ENCODE data around the gene HNRNPA0. TPM values are rescaled to one million over a fixed set of nuclear protein-coding genes. Genes with fewer than 3 reads are reported as not detected.

Gene HNRNPA0
- total and polyA plus RNA-seq, 3 experiments from 2014 or later: 20.1 to 45.9 (median 42.7) TPM

DNA sequence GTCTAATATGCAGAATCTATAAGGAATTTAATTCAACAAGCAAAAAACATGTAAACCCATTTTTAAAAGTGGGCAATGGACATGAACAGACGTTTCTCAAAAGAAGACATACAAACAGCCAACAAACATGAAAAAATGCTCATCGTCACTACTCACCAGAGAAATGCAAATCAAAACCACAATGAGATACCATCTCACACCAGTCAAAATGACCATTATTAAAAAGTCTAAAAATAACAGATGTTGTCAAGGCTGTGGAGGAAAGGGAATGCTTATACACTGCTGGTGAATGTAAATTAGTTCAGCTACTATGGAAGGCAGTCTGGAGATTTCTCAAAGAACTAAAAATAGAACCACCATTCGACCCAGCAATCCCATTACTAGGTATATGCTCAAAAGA, 15.2 kb downstream of the HNRNPA0 start:
- peaks cover 36% of the 10 kb centered on the region for H3K4me1 ChIP-seq (ENCODE audit: insufficient read depth, low read length)
- no peaks in the 10 kb centered on the region for H3K36me3 ChIP-seq (ENCODE audit: insufficient read depth, low read length)
- Mint-ChIP-seq H3K9me3 (no peaks in the 10 kb centered on the region), H3K27me3 (no peaks in the 10 kb centered on the region), H3K27ac (no peak overlapping the region), H3K36me3 (peaks cover 0 to 3% (median 0%) of the 10 kb centered on the region in 3 donors), H3K4me1 (peaks cover 4 to 16% (median 9%) of the 10 kb centered on the region in 3 donors), H3K4me3 (no peak overlapping the region)
- no peak overlapping the region for H3K4me3 ChIP-seq (ENCODE audit: low read length)
- no peak for DNase-seq
- H3K27ac ChIP-seq (ENCODE audit: low read depth, low read length): no peak overlapping the region
- no peaks in the 10 kb centered on the region for H3K9me3 ChIP-seq (ENCODE audit: low read length)
- POLR2A ChIA-PET: no interaction called here
- no peaks in the 10 kb centered on the region for H3K27me3 ChIP-seq (ENCODE audit: insufficient read depth, low read length, poor library complexity, severe bottlenecking)
- CTCF ChIA-PET: interaction anchor here (0.9 to 10.1 kb wide), 4 partner anchors 13 to 79 kb away, joined by 3 to 170 read pairs (median 4); no protein-coding TSS in a partner anchor

DNA sequence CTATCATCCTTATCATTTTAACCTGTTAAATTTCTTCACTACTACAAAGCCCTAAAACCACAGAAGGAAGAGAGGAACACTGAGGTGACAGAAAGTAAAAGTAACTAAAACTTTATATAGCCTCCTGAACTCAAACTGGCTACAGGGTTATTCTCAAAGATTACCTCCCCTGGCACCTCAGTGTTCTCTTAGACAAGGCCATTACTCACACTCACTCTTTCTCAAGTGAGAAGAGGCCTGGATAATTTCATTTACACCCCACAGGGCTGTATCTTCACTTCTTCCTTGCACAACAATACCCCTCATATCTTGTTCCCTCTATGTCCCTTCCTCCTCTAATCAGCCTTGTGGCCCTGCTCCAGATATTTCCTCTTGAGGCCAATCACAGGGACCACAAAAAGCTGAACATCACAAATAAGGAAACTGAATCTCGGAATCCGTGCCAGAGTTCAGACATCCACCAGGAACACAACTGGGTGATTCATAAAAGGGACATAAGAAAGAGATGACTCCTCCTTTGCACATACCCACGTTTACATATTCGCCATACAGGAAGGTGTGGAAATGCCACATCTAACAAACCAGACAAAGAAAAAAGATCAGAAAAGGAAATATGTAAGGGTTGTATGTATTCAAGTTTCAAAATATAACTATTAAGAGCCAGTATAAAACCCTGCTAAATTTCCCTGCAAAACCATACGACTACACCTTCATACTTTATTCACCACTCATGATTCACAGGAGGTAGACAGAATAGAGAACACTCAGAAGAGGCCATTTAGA, 16.6 kb downstream of the HNRNPA0 start:
- CTCF ChIA-PET: interaction anchor here (1.3 to 10.1 kb wide), 4 partner anchors 16 to 77 kb away, joined by 5 to 170 read pairs (median 30); partner anchors contain the start of gene HNRNPA0
- H3K4me1 ChIP-seq (ENCODE audit: insufficient read depth, low read length): peaks cover 50% of the 10 kb centered on the region
- H3K27me3 ChIP-seq (ENCODE audit: insufficient read depth, low read length, poor library complexity, severe bottlenecking): no peaks in the 10 kb centered on the region
- H3K4me3 ChIP-seq (ENCODE audit: low read length): peak overlapping the region; percentile 43
- POLR2A ChIA-PET: interaction anchor here (3.4 kb wide), 1 partner anchor 16 kb away, joined by 23 read pairs; the partner anchor contains the start of gene HNRNPA0
- H3K36me3 Mint-ChIP-seq: peaks cover 0 to 3% (median 0%) of the 10 kb centered on the region in 3 donors
- DNase-seq: peak in 2 of 5 donors; percentile 45 to 82
- H3K4me1 Mint-ChIP-seq: peaks cover 0 to 16% (median 3%) of the 10 kb centered on the region in 3 donors
- H3K9me3 Mint-ChIP-seq: no peaks in the 10 kb centered on the region
- no peaks in the 10 kb centered on the region for H3K36me3 ChIP-seq (ENCODE audit: insufficient read depth, low read length)
- no peaks in the 10 kb centered on the region for H3K27me3 Mint-ChIP-seq
- H3K27ac Mint-ChIP-seq: peak overlapping the region in 4 of 8 donors; percentile 9 to 89 (median 40)
- H3K4me3 Mint-ChIP-seq: peak overlapping the region in 1 of 7 donors; percentile 69
- no peaks in the 10 kb centered on the region for H3K9me3 ChIP-seq (ENCODE audit: low read length)
- H3K27ac ChIP-seq (ENCODE audit: low read depth, low read length): no peak overlapping the region

DNA sequence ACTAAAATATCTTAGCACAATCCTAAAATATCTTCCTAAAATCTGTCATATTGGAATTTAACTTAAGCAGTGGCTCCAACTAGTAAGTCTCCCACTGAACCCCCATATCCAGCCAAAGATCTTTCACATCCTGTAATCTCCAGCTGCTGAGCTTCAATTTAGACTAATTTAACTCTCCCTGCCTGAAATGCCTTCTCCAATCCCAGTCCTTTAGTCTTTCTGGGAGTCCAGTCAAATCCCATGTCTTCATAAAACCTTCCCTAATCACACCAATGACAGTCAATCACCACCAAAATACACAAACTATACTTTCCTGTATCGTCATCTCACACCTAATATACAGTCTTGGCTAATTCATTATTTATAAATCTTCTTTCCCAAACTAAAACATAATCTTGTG, 17.7 kb downstream of the HNRNPA0 start:
- peak overlapping the region; percentile 74 for H3K4me3 ChIP-seq (ENCODE audit: low read length)
- H3K27me3 Mint-ChIP-seq: no peaks in the 10 kb centered on the region
- H3K27ac ChIP-seq (ENCODE audit: low read depth, low read length): no peak overlapping the region

DNA sequence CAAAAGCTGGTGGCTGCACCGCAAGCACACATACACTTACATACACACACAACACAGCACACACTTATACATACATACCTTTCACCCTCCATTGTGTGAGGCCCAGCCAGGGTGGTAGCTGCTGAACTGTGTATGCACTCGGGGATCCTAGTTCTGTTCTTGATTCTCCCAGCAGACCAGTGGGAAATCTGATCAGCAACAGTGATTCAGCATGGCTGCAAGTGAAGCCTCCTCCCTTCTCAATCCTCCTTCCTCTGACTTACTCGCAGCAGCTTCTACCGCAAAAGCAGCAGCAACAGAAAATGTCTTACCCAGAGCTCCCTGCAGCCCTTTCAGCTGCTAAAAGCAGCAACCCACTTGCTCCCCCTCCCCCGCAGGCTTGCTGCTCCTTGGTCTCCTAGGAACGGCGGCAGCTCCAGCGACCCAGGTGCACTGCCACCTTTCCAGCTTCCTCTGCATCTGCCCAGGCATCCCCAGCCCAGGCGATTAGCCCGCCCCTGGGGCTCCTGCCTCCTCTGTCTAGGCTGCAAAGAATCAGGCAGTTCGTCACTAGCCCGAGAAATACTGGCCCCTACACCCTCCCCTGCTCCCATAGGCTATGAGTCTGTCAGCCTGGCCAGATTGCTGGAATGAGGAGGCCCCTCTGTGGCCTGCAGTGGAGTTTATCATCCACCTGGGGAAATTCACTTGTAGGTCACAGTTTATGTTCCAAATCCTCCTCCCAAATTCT, 18.4 kb downstream of the HNRNPA0 start, which contains the start of gene KLHL3:
Gene KLHL3 (minus strand): TSS at position 535 of the 730 bp plus-strand sequence. CDS start 443 bp downstream, at position 92.
- Histone ChIP-seq H3K4me3 (ENCODE audit: low read length) (peak within 1 kb of the TSS; percentile 74), H3K9me3 (ENCODE audit: low read length) (no peaks in the 10 kb centered on the region), H3K27ac (ENCODE audit: low read depth, low read length) (no peak within 1 kb of the TSS), H3K27me3 (ENCODE audit: insufficient read depth, low read length, poor library complexity, severe bottlenecking) (no peaks in the 10 kb centered on the region), H3K4me1 (ENCODE audit: insufficient read depth, low read length) (peaks cover 58% of the 10 kb centered on the region), H3K36me3 (ENCODE audit: insufficient read depth, low read length) (no peaks in the 10 kb centered on the region)
- POLR2A ChIA-PET: interaction anchor here (1.1 to 3.4 kb wide), 3 partner anchors 11 to 18 kb away, joined by 4 to 23 read pairs (median 4); partner anchors contain the start of gene HNRNPA0
- Mint-ChIP-seq H3K36me3 (peaks cover 1 to 4% (median 2%) of the 10 kb centered on the region in 3 donors), H3K9me3 (no peaks in the 10 kb centered on the region), H3K27ac (no peak within 1 kb of the TSS), H3K4me3 (no peak within 1 kb of the TSS), H3K4me1 (peaks cover 0 to 16% (median 3%) of the 10 kb centered on the region in 3 donors), H3K27me3 (no peaks in the 10 kb centered on the region)
- peak in 4 of 5 donors; percentile 2 to 52 (median 32) for DNase-seq
- CTCF ChIA-PET: interaction anchor here (1.0 to 3.0 kb wide), 8 partner anchors 16 to 104 kb away, joined by 3 to 39 read pairs (median 4); partner anchors contain the start of gene HNRNPA0

More for the DNA sequence above, 17.7 kb downstream of the HNRNPA0 start:
- POLR2A ChIA-PET: interaction anchor here (1.9 to 3.4 kb wide), 2 partner anchors 15 to 17 kb away, joined by 4 to 23 read pairs; partner anchors contain the start of gene HNRNPA0
- H3K36me3 Mint-ChIP-seq: peaks cover 0 to 3% (median 0%) of the 10 kb centered on the region in 3 donors
- H3K4me1 Mint-ChIP-seq: peaks cover 0 to 16% (median 3%) of the 10 kb centered on the region in 3 donors
- Histone ChIP-seq H3K4me1 (ENCODE audit: insufficient read depth, low read length) (peaks cover 58% of the 10 kb centered on the region), H3K9me3 (ENCODE audit: low read length) (no peaks in the 10 kb centered on the region), H3K27me3 (ENCODE audit: insufficient read depth, low read length, poor library complexity, severe bottlenecking) (no peaks in the 10 kb centered on the region), H3K36me3 (ENCODE audit: insufficient read depth, low read length) (no peaks in the 10 kb centered on the region)
- CTCF ChIA-PET: interaction anchor here (1.2 to 3.0 kb wide), 6 partner anchors 15 to 105 kb away, joined by 3 to 39 read pairs (median 4); partner anchors contain the start of gene HNRNPA0
- H3K9me3 Mint-ChIP-seq: no peaks in the 10 kb centered on the region
- H3K4me3 Mint-ChIP-seq: no peak overlapping the region
- no peak overlapping the region for H3K27ac Mint-ChIP-seq
- DNase-seq: no peak

DNA sequence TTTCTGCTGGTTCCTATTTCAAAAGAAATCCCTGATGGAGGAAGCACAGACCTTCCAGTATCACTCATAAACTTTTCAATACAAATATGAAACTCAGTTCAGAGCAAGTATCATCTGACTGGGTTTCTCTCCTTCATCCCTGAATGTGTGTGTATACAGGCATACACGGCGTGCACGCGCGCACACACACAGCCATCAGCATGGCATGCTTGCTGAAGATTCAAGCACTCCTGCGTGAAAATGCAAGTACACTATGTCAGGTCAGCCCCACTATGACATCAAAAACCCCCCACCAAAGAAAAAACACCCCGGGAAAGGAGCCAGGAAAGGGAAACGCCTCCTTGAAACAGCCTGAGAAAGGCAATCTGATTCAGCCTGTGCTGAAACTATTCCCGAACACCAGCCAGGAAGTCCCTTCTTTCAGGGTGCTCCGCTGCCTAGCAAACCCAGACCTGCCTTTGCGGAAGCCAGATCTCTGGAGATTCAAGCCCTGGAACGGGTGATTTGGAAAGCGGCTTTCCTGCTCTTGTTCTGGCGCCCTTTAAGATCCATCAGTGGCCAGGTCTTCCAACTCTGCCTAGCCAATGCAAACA, 19.1 kb downstream of the HNRNPA0 start:
- H3K9me3 Mint-ChIP-seq: no peaks in the 10 kb centered on the region
- H3K4me3 ChIP-seq (ENCODE audit: low read length): peak overlapping the region; percentile 74
- peaks cover 58% of the 10 kb centered on the region for H3K4me1 ChIP-seq (ENCODE audit: insufficient read depth, low read length)
- POLR2A ChIA-PET: interaction anchor here (1.1 to 3.4 kb wide), 3 partner anchors 12 to 19 kb away, joined by 4 to 23 read pairs (median 4); partner anchors contain the start of gene HNRNPA0
- no peak overlapping the region for H3K27ac ChIP-seq (ENCODE audit: low read depth, low read length)
- CTCF ChIA-PET: interaction anchor here (1.0 to 3.0 kb wide), 5 partner anchors 17 to 75 kb away, joined by 4 to 39 read pairs (median 5); partner anchors contain the start of gene HNRNPA0
- H3K36me3 Mint-ChIP-seq: peaks cover 1 to 9% (median 2%) of the 10 kb centered on the region in 3 donors
- no peak overlapping the region for H3K27ac Mint-ChIP-seq
- H3K4me1 Mint-ChIP-seq: peaks cover 0 to 16% (median 3%) of the 10 kb centered on the region in 3 donors
- H3K27me3 Mint-ChIP-seq: no peaks in the 10 kb centered on the region
- H3K4me3 Mint-ChIP-seq: no peak overlapping the region
- peak in 1 of 5 donors; percentile 12 for DNase-seq
- H3K36me3 ChIP-seq (ENCODE audit: insufficient read depth, low read length): no peaks in the 10 kb centered on the region
- H3K27me3 ChIP-seq (ENCODE audit: insufficient read depth, low read length, poor library complexity, severe bottlenecking): no peaks in the 10 kb centered on the region
- no peaks in the 10 kb centered on the region for H3K9me3 ChIP-seq (ENCODE audit: low read length)

DNA sequence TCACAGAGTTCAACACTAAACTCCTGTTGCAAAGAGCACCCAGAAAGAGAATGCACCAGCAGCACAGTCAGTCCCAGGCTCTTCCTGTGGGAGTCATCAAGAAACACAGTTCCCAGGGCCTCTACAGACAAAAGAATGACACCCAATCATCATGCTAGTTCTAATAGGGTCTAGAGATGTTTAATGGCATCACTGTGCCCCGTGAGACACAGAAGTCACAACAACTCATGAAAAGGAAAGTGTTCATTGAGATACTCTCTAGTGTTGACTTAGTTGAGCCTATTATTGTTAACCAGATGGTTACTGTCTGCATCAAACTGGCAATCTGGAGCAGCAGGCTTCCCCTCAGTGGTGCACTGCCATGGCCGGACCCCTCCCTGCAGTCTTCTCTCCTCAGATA, 19.8 kb downstream of the HNRNPA0 start:
- Histone ChIP-seq H3K27me3 (ENCODE audit: insufficient read depth, low read length, poor library complexity, severe bottlenecking) (no peaks in the 10 kb centered on the region), H3K4me1 (ENCODE audit: insufficient read depth, low read length) (peaks cover 58% of the 10 kb centered on the region), H3K27ac (ENCODE audit: low read depth, low read length) (no peak overlapping the region), H3K36me3 (ENCODE audit: insufficient read depth, low read length) (no peaks in the 10 kb centered on the region), H3K4me3 (ENCODE audit: low read length) (peak overlapping the region; percentile 74), H3K9me3 (ENCODE audit: low read length) (no peaks in the 10 kb centered on the region)
- Mint-ChIP-seq H3K4me3 (no peak overlapping the region), H3K9me3 (no peaks in the 10 kb centered on the region), H3K36me3 (peaks cover 1 to 9% (median 2%) of the 10 kb centered on the region in 3 donors), H3K27me3 (no peaks in the 10 kb centered on the region), H3K4me1 (peaks cover 0 to 11% (median 0%) of the 10 kb centered on the region in 3 donors), H3K27ac (peak overlapping the region in 3 of 8 donors; percentile 53 to 64 (median 55))
- peak in 1 of 5 donors; percentile 7 for DNase-seq
- CTCF ChIA-PET: interaction anchor here (0.8 to 3.0 kb wide), 4 partner anchors 8 to 74 kb away, joined by 3 to 39 read pairs (median 5); no protein-coding TSS in a partner anchor
- POLR2A ChIA-PET: interaction anchor here (3.4 kb wide), 1 partner anchor 19 kb away, joined by 23 read pairs; the partner anchor contains the start of gene HNRNPA0

DNA sequence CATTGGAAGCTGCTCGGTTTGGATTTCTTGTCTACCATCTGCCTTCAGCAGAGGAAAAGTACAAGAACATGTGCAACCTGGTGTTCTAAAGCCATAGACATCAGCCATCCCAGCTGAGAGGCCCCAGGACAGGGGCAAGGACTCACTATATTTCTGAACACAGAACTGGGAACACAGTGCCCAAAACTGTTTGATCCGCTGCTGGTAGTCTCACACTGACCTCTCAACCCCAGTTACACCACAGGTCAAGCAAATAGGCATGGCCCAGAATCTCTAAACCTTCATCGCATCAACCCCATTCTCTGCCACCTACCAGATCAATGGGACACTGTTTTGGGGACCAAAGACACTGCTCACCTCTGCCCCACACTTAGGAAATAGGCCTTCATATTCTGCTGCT, 20.2 kb downstream of the HNRNPA0 start:
- no peaks in the 10 kb centered on the region for H3K36me3 ChIP-seq (ENCODE audit: insufficient read depth, low read length)
- H3K36me3 Mint-ChIP-seq: peaks cover 1 to 9% (median 2%) of the 10 kb centered on the region in 3 donors
- H3K27ac Mint-ChIP-seq: peak overlapping the region in 1 of 8 donors; percentile 64
- no peaks in the 10 kb centered on the region for H3K9me3 ChIP-seq (ENCODE audit: low read length)
- peaks cover 58% of the 10 kb centered on the region for H3K4me1 ChIP-seq (ENCODE audit: insufficient read depth, low read length)
- ChIA-PET POLR2A (interaction anchor here (0.6 kb wide), 1 partner anchor 413 kb away, joined by 5 read pairs; no protein-coding TSS in a partner anchor), CTCF (interaction anchor here (0.8 to 2.4 kb wide), 3 partner anchors 8 to 74 kb away, joined by 3 to 10 read pairs (median 5); no protein-coding TSS in a partner anchor)
- DNase-seq: no peak
- H3K4me3 ChIP-seq (ENCODE audit: low read length): peak overlapping the region; percentile 74
- no peaks in the 10 kb centered on the region for H3K9me3 Mint-ChIP-seq
- H3K4me1 Mint-ChIP-seq: peaks cover 0 to 11% (median 0%) of the 10 kb centered on the region in 3 donors
- H3K27ac ChIP-seq (ENCODE audit: low read depth, low read length): no peak overlapping the region
- H3K4me3 Mint-ChIP-seq: no peak overlapping the region
- H3K27me3 Mint-ChIP-seq: no peaks in the 10 kb centered on the region
- no peaks in the 10 kb centered on the region for H3K27me3 ChIP-seq (ENCODE audit: insufficient read depth, low read length, poor library complexity, severe bottlenecking)

Data from CD8-positive, alpha-beta memory T cell (primary cell).